Measurements from ENCODE around the gene ARID1B.

DNA sequence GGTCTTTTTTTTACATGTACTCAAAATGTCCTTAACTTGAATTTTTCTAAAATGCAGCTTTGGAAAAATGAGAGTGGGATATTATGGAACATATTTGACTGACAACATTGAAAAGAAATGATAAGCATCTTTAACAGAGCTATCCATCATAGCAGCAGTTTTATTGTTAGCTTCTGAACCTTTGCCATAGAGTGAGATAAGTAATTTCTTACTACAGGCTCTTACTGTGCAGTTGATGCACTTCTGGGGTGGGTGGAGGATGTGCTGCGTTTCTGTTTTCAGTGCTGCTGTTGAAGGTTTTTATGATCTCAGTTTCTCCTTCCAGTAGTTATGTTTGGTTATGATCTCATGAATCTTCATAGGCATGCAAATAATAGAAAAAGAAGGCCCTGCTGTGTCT lies 279.1 kb downstream of the ARID1B start:
- TF ChIP-seq, protein P1, sequence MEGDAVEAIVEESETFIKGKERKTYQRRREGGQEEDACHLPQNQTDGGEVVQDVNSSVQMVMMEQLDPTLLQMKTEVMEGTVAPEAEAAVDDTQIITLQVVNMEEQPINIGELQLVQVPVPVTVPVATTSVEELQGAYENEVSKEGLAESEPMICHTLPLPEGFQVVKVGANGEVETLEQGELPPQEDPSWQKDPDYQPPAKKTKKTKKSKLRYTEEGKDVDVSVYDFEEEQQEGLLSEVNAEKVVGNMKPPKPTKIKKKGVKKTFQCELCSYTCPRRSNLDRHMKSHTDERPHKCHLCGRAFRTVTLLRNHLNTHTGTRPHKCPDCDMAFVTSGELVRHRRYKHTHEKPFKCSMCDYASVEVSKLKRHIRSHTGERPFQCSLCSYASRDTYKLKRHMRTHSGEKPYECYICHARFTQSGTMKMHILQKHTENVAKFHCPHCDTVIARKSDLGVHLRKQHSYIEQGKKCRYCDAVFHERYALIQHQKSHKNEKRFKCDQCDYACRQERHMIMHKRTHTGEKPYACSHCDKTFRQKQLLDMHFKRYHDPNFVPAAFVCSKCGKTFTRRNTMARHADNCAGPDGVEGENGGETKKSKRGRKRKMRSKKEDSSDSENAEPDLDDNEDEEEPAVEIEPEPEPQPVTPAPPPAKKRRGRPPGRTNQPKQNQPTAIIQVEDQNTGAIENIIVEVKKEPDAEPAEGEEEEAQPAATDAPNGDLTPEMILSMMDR (conservative IDR thresholded peaks at IDR 0.05; ENCODE audit: low read length), result no peak
- no peak for TF ChIP-seq EZH2phosphoT487 (IDR thresholded peaks at IDR 0.05; ENCODE audit: borderline replicate concordance, low read depth, low read length)

Data from OCI-LY7 (cell line).